Measurements from ENCODE around the gene DDIT4. TPM values are rescaled to one million over a fixed set of nuclear protein-coding genes. Genes with fewer than 3 reads are reported as not detected.
"Not testable (repeated sequence)": the region's sequence is repeated elsewhere in the genome, so short reads cannot be mapped to it uniquely, and the experiment has no call there.

The DDIT4 gene, protein sequence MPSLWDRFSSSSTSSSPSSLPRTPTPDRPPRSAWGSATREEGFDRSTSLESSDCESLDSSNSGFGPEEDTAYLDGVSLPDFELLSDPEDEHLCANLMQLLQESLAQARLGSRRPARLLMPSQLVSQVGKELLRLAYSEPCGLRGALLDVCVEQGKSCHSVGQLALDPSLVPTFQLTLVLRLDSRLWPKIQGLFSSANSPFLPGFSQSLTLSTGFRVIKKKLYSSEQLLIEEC
- 52.4 and 166 TPM in 2 replicates for total RNA-seq (ENCODE audit: low replicate concordance)

- H3K4me3 ChIP-seq (ENCODE audit: low read depth, low read length): peak within 1 kb of the TSS; percentile 98
- DNase-seq (ENCODE audit: low read depth): peak; percentile 99
- no peak for TF ChIP-seq CTCF (IDR thresholded peaks at IDR 0.05; ENCODE audit: insufficient read depth, low read length)
Measured at GRCh38 chr10:72273410-72274212, at the start of gene DDIT4. Gene DDIT4 (plus strand): TSS chr10:72273924. CDS start chr10:72274217, 293 bp downstream.

- DNase-seq (ENCODE audit: low read depth); H3K4me3 ChIP-seq (ENCODE audit: low read depth, low read length): not testable (repeated sequence)
Measured at GRCh38 chr10:72224191-72224590, 49.5 kb upstream of the DDIT4 start.

DNA sequence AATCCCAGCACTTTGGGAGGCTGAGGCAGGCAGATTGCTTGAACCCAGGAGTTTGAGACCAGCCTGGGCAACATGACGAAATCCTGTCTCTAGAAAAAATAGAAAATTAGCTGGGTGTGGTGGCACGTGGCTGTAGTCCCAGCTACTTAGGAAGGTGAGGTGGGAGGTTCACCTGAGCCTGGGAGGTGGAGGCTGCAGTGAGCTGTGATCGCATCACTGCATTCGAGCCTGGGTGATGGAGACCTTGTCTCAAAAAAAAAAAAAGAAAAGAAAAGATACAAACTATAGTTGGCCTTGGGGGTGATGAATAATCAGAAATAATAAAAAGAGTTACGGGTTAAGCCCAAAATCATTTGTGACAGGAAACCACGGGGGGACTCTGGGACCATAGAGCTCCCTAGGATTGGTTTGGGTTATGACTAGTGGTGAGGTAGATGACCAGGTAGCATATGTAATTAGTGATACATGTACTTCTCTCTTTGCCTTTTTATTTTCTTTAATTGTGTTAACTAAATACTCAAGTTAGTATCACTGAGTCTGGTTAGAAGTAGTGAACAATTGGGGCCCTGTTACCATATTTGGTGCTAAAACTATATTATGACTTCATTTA lies 47.2 kb upstream of the DDIT4 start:
- no peak overlapping the region for H3K4me3 ChIP-seq (ENCODE audit: low read depth, low read length)
- no peak for DNase-seq (ENCODE audit: low read depth)
- no peak for TF ChIP-seq CTCF (IDR thresholded peaks at IDR 0.05; ENCODE audit: insufficient read depth, low read length)

DNA sequence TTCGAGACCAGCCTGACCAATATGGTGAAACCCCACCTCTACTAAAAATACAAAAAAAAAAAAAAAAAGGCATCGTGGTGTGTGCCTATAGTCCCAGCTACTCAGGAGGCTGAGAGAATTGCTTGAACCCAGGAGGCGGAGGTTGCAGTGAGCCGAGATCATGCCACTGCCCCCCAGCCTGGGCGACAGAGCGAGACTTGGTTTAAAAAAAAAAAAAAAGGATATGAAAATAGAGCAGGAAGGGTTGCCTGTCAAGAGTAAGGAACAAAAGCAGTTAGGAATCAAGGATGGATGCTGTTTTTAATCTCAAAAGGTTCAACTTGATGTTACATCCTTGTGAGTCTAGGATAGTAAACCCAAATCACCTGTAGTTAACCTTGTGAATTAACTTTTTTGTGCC lies 45.9 kb upstream of the DDIT4 start:
- no peak for DNase-seq (ENCODE audit: low read depth)
- H3K4me3 ChIP-seq (ENCODE audit: low read depth, low read length): no peak overlapping the region
- no peak for TF ChIP-seq CTCF (IDR thresholded peaks at IDR 0.05; ENCODE audit: insufficient read depth, low read length)

GRCh38 chr10:72228318-72228751 lies 45.4 kb upstream of the DDIT4 start:
- no peak for TF ChIP-seq CTCF (IDR thresholded peaks at IDR 0.05; ENCODE audit: insufficient read depth, low read length)
- no peak overlapping the region for H3K4me3 ChIP-seq (ENCODE audit: low read depth, low read length)
- no peak for DNase-seq (ENCODE audit: low read depth)

- TF ChIP-seq CTCF (IDR thresholded peaks at IDR 0.05; ENCODE audit: insufficient read depth, low read length): no peak
- peak; percentile 70 for DNase-seq (ENCODE audit: low read depth)
Measured at GRCh38 chr10:72229261-72230251, 44.2 kb upstream of the DDIT4 start.

More at GRCh38 chr10:72229261-72230251, 44.2 kb upstream of the DDIT4 start:
- no peak overlapping the region for H3K4me3 ChIP-seq (ENCODE audit: low read depth, low read length)

Measured in fibroblast of the aortic adventitia (primary cell).